ENCODE data around the gene UBR7.
"Not testable (repeated sequence)": the region's sequence is repeated elsewhere in the genome, so short reads cannot be mapped to it uniquely, and the experiment has no call there.

Gene UBR7, protein sequence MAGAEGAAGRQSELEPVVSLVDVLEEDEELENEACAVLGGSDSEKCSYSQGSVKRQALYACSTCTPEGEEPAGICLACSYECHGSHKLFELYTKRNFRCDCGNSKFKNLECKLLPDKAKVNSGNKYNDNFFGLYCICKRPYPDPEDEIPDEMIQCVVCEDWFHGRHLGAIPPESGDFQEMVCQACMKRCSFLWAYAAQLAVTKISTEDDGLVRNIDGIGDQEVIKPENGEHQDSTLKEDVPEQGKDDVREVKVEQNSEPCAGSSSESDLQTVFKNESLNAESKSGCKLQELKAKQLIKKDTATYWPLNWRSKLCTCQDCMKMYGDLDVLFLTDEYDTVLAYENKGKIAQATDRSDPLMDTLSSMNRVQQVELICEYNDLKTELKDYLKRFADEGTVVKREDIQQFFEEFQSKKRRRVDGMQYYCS

DNA sequence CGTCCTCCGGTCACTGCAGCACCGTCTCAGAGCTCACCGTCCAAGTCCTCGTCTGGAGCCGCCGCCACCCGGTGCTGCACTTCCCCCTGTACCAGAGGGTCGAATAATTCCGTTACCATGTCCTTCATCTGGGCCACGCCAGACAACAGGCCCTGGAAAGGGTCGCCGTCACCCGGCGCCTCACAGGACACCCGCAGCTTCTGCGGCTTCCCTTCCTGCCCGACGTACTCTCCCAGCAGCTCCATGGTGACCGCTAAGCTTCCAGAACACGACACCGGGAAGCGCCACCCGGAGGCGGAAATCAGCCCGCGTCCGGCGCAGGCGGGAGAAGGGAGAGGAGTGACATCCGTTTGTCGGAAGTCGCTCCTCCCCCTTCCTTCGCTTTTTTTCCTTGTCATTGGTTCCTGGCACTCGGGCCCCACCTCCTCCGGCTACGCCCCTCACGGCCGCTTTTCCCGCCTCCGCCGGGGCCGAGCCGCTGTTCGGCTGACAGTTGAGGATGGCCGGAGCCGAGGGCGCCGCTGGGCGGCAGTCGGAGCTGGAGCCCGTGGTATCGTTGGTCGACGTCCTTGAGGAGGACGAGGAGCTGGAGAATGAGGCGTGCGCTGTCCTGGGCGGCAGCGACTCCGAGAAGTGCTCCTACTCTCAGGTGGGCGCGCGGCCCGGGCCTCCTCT is at the start of gene UBR7, which contains the start of gene GON7:
Gene UBR7 (plus strand): TSS at position 464 of the 675 bp plus-strand sequence. CDS start 36 bp downstream, at position 500.
Gene GON7 (minus strand): TSS at position 273 of the 675 bp plus-strand sequence. CDS start 28 bp downstream, at position 245.
- peak; percentile 97 for DNase-seq (ENCODE audit: low spot score)

DNA sequence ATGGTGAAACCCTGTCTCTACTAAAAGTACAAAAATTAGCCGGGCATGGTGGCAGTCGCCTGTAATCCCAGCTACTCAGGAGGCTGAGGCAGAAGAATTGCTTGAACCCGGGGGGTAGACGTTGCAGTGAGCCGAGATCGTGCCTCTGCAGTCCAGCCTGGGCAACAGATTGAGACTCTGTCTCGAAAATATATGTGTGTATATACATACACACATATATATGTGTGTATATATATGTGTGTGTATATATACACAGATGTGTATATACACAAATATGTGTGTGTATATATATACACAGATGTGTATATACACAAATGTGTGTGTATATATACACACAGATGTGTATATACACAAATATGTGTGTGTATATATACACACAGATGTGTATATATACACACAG is 48.7 kb upstream of the UBR7 start:
- not testable (repeated sequence) for DNase-seq (ENCODE audit: low spot score)

DNA sequence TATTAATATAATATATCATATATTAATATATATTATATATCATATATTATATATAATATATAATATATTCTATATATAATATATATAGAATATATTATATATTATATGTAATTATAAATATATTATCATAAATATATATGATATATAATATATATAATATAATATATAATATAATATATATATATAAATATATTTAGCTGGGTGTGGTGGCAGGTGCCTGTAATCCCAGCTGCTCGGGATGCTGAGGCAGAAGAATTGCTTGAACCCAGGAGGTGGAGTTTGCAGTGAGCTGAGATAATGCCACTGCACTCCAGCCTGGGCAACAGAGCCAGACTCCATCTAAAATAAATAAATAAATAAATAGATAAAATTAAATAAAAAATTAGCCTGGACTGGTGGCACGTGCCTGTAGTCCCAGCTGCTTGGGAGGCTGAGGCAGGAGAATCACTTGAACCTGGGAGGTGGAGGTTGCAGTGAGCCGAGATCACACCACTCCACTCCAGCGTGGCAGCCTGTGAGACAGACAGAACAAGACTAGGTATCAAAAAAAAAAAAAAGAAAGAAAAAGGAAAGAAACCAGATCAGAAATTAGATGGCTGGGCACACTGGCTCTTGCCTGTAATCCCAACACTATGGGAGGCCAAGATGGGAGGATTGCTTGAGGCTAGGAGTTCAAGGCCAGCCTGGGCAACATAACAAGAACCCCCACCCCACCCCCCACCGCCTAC is 47.3 kb upstream of the UBR7 start:
- DNase-seq (ENCODE audit: low spot score), result not testable (repeated sequence)

DNA sequence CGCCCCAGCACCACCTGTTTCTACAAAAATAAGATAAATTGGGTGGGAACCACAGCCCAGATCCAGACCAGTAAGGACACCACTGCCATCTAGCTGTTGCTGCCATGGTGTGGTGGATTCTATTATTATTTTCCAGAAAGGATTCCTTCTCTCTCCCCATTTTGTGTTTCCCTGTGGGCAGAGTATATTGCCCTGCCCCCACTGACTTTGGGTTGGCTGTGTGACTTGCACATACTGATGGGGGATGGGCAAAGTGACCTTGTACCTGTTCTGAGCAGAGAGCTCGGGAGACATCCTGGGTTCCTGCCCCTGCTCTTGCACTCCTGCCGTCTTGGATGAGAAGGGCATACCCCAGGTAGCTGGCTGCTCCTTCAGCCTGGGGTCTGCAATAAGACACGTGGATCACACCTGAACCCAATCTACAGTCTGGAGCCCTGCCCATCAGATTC is 46.7 kb upstream of the UBR7 start:
- DNase-seq (ENCODE audit: low spot score), result peak; percentile 37

DNA sequence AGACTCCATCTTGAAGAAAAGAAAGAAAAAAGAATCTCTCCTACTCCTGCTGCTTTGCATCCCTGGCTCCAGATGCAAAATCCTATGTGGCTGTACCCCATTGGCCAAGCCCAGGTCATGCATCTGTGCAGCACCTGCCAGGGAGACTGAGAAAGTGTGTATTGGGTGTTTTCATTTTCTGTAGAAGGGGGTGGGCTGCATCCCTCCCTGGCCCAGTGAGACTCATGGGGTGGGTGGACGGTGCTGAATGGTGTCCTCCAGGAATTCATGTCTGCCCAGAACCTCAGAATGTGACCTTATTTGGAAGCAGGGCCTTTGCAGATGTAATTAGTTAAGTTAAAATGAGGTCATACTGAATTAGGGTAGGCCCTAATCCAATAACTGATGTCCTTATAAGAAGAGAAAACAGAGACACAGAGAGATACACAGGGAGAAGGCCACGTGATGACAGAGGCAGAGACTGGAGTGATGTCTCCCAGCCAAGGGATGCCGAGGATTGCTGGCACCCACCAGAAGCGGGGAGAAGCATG is 45.6 kb upstream of the UBR7 start:
- no peak for DNase-seq (ENCODE audit: low spot score)

DNA sequence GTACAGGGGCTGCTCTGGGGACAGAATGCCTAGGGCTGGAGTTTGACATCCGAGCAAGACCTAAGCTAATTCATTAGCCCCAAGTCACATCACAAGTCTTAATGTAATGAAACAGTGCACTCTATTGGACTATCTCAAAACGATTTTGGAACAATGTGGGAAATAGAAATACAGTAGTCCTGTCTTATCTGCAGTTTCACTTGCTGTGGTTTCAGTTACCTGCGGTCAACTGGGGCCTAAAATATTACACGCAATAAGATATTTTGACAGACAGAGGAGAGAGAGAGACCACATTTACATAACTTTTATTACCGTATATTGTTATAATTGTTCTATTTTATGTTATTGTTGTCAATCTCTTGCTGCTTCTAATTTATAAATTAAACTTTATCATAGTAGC is 43.5 kb upstream of the UBR7 start:
- DNase-seq (ENCODE audit: low spot score), result no peak

DNA sequence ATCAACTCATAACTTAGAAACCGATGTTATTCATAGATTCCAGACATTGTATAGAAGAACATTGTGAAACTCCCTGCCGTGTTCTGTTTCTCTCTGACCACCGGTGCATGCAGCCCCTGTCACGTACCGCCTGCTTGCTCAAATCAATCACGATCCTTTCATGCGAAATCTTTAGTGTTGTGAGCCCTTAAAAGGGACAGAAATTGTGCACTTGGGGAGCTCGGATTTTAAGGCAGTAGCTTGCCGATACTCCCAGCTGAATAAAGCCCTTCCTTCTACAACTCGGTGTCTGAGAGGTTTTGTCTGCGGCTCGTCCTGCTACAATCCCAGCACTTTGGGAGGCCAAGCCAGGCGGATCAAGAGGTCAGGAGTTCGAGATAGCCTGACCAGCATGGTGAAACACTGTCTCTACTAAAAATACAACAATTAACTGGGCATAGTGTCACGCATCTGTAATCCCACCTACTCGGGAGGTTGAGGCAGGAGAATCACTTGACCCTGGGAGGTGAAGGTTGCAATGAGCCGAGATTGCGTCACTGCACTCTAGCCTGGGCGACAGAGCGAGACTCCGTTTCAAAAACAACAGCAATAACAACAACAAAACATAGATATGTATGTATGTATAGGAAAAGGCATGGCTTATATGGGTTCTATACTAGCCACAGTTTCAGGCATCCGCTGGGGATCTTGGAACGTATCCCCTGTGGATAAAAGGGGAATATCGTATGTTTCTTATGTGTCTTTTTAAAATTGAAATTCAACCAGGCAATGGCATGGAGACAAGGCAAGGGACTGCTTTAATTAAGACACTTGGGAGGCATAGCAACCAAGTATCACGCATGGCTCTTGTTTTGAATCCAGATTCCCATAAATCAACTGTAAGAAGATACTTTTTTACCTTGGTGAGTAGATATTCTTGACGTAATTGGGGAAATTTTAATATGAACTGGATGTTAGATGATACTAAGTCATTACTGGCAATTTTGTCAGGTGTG is 41.5 kb upstream of the UBR7 start:
- not testable (repeated sequence) for DNase-seq (ENCODE audit: low spot score)

DNA sequence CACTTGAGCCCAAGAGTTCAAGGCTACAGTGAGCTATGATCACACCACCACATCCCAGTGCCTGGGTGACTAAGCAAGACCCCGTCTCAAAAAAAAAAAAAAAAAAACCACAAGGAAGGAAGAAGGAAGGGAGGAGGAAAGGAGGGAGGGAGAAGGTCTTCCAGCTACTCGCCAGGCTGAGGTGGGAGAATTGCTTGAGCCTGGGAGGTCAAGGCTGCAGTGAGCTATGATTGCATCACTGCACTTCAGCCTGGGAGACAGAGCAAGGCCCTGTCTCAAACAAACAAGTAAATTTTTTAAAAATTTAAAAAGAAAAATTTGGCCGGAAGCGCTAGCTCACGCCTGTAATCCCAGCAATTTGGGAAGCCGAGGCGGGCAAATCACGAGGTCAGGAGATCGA is 38.4 kb upstream of the UBR7 start:
- DNase-seq (ENCODE audit: low spot score), result not testable (repeated sequence)

DNA sequence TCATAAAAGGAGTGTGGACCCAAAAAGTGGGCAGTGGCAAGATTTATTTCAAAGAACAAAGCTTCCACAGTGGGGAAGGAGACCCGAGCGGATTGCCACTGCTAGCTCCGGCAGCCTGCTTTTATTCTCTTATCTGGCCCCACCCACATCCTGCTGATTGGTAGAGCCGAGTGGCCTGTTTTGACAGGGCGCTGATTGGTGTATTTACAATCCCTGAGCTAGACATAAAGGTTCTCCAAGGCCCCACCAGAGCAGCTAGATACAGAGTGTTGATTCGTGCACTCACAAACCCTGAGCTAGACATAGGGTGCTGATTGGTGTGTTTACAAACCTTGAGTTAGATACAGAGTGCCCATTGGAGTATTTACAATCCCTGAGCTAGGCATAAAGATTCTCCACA is 37.4 kb upstream of the UBR7 start:
- DNase-seq (ENCODE audit: low spot score), result not testable (repeated sequence)

DNA sequence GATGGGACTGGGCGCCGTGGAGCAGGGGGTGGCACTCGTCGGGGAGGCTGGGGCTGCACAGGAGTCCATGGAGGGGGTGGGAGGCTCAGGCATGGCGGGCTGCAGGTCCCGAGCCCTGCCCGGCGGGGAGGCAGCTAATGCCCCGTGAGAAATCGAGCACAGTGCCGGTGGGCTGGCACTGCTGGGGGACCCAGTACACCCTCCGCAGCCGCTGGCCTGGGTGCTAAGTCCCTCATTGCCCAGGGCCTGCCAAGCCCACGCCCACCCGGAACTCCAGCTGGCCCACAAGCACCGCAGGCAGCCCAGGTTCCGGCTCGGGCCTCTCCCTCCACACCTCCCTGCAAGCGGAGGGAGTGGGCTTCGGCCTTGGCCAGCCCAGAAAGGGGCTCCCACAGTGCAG is 36.9 kb upstream of the UBR7 start:
- not testable (repeated sequence) for DNase-seq (ENCODE audit: low spot score)

DNA sequence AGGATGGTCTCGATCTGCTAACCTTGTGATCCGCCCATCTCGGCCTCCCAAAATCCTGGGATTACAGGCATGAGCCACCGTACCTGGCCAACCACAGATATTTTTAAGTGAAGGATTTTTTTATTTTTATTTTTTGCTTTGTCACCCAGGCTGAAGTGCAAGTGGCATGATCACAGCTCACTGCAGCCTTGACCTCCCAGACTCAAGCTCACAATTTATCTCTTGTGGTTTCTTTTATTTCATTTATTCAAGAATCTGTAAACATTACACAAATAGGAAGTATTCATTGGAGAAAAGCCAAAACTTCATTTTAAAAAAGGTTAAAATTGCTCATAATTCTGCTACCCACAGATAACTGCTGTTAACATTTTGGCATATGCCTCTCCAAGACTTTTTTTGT is 35.7 kb upstream of the UBR7 start:
- DNase-seq (ENCODE audit: low spot score), result no peak

DNA sequence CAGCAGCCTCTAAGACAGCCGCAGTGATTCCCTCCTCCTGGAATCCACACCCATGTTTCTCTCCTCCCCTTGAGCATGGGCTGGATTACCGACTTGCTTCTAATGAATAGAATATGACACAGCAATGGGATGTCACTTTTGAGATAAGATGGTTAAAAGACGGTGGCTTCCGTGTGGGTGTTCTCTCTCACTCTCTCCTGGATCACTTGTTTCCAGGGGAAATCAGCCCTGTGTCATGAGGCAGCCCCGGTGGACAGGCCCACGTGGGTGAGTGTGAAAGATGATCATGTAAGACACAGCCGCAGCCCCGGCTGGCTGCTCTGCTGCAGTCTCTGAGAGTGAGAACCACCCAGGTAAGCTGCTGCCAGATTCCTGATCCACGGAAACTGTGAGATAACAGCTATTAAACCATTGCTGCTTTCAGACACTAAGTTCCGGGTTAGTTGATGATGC is 33.1 kb upstream of the UBR7 start:
- DNase-seq (ENCODE audit: low spot score), result no peak

DNA sequence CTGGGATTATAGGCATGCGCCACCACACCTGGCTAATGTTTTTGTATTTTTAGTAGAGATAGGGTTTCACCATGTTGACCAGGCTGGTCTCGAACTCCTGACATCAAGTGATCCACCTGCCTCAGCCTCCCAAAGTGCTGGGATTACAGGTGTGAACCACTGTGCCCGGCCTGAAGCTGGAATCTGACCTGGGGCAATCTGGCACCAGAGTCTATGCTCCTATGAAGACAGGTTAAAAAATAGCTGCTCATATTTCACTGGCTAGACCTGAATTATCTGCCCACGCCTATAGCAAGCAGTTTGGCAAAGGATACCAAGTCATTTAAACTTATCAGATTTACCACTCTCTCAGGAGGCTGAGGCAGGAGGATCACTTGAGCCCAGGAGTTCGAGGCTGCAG is 32.3 kb upstream of the UBR7 start:
- not testable (repeated sequence) for DNase-seq (ENCODE audit: low spot score)

DNA sequence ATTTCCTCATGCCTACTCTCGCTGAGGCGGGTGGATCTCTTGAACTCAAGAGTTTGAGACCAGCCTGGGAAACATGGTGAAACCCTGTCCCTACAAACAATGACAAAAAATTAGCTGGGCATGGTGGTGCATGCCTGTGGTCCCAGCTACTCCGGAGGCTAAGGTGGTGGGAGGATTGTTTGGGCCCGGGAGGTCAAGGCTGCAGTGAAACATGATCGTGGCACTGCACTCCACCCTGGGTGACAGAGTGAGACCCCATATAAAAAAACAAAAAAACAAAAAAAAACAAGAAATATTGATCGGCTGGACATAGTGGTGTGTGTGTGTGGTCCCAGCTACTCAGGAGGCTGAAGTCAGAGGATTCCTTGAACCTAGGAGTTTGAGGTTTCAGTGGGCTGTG is 31.6 kb upstream of the UBR7 start:
- no peak for DNase-seq (ENCODE audit: low spot score)

DNA sequence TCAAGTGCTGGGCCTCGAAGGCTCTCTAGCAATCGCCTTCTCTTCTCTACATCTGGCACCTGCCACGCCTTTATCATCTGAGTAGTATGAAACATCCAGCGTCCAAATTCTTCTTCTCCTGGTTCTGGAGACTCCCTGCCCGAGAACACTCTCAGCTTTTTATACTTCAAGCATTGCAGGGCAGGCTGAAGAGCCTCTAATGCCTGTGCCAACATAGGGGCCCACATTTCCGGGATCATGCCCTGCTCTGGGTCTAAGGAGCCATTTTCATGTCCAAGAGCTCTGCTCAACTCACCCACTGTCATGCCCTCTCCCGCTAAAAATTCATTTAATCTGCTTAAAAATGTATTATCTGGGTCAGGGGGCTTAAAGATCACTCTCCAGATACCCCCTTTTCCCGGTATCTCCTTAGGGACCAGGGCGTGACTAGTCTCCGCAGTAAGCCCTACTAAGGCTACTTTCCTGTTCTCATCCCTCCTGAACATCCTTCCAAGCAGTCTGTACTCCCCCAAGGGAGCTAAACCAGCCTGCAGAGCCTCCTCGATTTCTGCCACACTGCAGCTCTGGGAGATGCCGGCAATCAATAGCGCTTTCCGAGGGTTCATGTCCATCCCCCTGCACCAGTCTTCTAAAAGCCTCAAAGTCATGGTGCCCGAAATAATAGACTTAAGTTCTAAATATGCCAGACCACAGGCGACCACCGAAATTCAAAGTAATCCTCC is 23.3 kb upstream of the UBR7 start:
- DNase-seq (ENCODE audit: low spot score), result no peak

DNA sequence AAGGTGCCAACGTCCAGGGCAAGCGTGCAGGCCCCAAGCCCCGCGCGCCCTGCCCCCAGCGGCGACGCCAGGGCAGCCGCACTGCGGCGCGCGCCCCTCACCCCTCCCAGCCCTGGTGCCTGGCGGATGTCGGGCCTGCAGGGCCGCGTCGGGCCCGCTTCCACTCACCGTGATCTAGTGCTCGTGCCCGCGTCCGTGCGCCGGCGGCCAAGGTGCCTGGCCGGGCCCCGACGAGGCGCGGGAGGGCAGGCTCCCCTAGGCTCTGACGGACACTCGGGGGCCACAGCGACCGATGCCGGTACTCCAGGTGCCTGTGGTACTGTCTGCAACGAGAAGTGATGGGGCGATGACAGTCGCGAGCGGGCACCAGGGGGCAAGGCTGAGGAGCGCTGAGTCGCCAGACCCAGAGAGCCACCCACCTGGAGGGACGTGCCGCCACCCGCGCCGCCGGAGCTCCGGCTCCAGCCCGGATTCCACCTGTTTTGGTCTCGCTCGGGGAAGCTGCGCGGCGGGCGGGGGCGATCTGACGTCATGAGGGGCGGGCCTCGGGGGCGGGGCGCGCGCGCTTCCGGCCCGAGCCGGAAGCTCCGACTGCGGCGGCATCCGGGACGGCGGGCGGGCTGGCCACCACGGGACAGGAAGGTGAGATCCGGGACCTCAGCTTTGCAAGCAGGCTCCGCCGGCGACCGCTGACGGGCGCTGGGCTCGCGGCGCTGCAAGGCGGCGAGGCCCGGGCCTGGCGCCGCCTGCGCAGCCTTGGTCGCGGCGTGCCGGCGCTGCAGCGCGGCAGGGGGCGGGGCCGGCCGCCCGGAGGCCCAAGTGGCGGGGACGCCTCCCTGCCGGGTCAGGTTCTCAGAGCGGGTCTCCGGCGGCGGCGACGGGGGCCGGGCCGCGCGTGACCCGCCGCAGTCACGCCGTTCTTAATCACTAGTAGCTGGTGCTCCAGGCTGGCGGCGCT is 22.4 kb upstream of the UBR7 start, which contains the start of the genes LYSET and MOAP1:
Gene LYSET (plus strand): TSS at position 927 of the 958 bp plus-strand sequence. CDS start 89 bp downstream, outside the sequence.
Gene MOAP1 (minus strand): TSS at position 507 of the 958 bp plus-strand sequence. CDS start 655 bp downstream, outside the sequence.
- peak; percentile 67 for DNase-seq (ENCODE audit: low spot score)

DNA sequence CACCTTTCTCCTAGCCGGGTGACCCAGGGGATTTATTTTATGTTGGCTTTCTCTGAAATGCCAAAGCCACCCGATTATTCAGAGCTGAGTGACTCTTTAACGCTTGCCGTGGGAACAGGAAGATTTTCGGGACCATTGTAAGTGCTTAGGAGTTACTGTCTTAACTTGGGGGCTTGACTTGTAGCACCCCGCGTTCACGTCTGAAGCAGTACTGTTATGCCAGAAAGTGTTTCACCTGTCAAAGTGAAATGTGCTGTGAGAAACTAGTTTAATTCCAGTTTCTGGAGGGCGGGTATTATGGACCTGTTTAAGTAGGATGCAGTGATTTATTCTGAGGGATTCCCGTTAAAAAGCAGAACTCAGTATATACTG is 21.7 kb upstream of the UBR7 start:
- no peak for DNase-seq (ENCODE audit: low spot score)

DNA sequence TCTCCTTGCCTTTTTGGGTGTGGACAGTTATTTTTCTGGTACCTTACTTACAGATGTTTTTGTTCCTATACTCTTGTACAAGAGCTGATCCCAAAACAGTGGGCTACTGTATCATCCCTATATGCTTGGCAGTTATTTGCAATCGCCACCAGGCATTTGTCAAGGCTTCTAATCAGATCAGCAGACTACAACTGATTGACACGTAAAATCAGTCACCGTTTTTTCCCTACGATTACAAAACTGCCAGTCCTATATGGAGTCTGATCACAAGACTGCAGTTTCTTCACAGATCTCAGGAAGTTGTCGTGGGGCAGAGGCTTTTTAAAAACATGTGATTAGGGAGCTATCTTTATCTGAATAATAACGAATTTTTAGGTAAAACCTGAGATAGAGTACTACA is 20.6 kb upstream of the UBR7 start:
- no peak for DNase-seq (ENCODE audit: low spot score)

DNA sequence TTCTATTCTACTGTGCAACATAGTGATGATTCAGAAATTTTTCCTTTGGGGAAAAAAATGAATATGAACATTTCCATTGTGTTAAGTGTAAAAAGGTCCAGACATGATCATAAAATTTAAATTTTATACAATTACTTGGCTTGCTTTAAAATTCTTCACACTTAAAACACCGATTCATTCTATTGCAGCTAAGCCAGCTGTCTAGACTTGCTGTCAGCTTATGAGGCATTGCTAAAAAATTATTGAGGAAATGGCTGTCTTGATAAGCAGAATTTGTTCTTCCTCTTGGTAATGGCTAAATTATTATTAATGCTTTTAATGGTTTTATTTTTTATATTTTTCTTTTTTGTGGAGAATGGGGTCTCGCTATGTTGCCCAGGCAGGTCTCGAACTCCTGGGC is 20.1 kb upstream of the UBR7 start:
- no peak for DNase-seq (ENCODE audit: low spot score)
